Measurements from ENCODE around the gene CD69. TPM values are rescaled to one million over a fixed set of nuclear protein-coding genes. Genes with fewer than 3 reads are reported as not detected.

Gene CD69
- total RNA-seq, 4 donors from 2014 or later, result 0.41 to 0.72 (median 0.51) TPM; not detected in 1

- H3K27ac ChIP-seq, result no peak overlapping the region
- H3K36me3 ChIP-seq, result no peaks in the 10 kb centered on the region
- no peak for TF ChIP-seq POLR2A (IDR thresholded peaks at IDR 0.05)
- TF ChIP-seq, protein P1, sequence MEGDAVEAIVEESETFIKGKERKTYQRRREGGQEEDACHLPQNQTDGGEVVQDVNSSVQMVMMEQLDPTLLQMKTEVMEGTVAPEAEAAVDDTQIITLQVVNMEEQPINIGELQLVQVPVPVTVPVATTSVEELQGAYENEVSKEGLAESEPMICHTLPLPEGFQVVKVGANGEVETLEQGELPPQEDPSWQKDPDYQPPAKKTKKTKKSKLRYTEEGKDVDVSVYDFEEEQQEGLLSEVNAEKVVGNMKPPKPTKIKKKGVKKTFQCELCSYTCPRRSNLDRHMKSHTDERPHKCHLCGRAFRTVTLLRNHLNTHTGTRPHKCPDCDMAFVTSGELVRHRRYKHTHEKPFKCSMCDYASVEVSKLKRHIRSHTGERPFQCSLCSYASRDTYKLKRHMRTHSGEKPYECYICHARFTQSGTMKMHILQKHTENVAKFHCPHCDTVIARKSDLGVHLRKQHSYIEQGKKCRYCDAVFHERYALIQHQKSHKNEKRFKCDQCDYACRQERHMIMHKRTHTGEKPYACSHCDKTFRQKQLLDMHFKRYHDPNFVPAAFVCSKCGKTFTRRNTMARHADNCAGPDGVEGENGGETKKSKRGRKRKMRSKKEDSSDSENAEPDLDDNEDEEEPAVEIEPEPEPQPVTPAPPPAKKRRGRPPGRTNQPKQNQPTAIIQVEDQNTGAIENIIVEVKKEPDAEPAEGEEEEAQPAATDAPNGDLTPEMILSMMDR (IDR thresholded peaks at IDR 0.05 in 4 of 5, conservative IDR thresholded peaks at IDR 0.05 in 1 of 5), result no peak
- intact Hi-C loops (cut with DNase I; ENCODE audit: low total_unique reads) (no loop called here), in situ Hi-C loops (cut with MboI; ENCODE audit: low sequenced_read_pairs in 4 of 4) (no loop called here)
- ATAC-seq, result no peak
- no peaks in the 10 kb centered on the region for H3K4me1 ChIP-seq
- no peaks in the 10 kb centered on the region for H3K9me3 ChIP-seq
- no peak overlapping the region for H3K4me3 ChIP-seq
- DNase-seq, result no peak
- no peaks in the 10 kb centered on the region for H3K27me3 ChIP-seq
Observed at GRCh38 chr12:9796971-9797370, 36.3 kb upstream of the CD69 start.

DNA sequence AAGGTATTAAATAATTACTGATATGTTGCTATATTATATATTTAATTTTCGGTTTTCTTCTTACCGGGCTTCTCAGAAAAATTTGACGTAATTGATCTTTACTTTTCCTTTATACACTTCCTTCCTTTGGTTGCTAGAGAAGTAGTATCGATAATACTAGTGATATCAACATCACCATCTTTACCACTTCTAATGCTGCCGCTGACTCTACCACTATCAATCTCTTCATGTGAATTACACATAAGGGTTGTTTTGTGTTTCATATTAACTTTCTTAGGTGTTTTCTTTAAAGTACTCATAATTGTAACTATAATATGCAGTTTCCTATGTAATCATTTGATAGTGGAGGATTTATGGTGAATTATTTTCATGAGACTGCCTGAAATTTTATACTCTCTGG lies 35.6 kb upstream of the CD69 start:
- ATAC-seq (no peak), DNase-seq (no peak)
- Histone ChIP-seq H3K4me1 (no peaks in the 10 kb centered on the region), H3K36me3 (no peaks in the 10 kb centered on the region), H3K27ac (no peak overlapping the region), H3K4me3 (no peak overlapping the region), H3K9me3 (no peaks in the 10 kb centered on the region), H3K27me3 (no peaks in the 10 kb centered on the region)
- TF ChIP-seq POLR2A (IDR thresholded peaks at IDR 0.05), result no peak
- TF ChIP-seq, protein P1 (IDR thresholded peaks at IDR 0.05 in 4 of 5, conservative IDR thresholded peaks at IDR 0.05 in 1 of 5), result no peak
- intact Hi-C loops (cut with DNase I; ENCODE audit: low total_unique reads), result no loop called here
- in situ Hi-C loops (cut with MboI; ENCODE audit: low sequenced_read_pairs in 4 of 4), result no loop called here

GRCh38 chr12:9795945-9796344 lies 35.2 kb upstream of the CD69 start:
- no peak for DNase-seq
- Histone ChIP-seq H3K27me3 (no peaks in the 10 kb centered on the region), H3K4me3 (no peak overlapping the region), H3K9me3 (no peaks in the 10 kb centered on the region), H3K4me1 (no peaks in the 10 kb centered on the region), H3K36me3 (no peaks in the 10 kb centered on the region), H3K27ac (no peak overlapping the region)
- in situ Hi-C loops (cut with MboI; ENCODE audit: low sequenced_read_pairs in 4 of 4), result no loop called here
- no peak for TF ChIP-seq POLR2A (IDR thresholded peaks at IDR 0.05)
- TF ChIP-seq, protein P1 (IDR thresholded peaks at IDR 0.05 in 4 of 5, conservative IDR thresholded peaks at IDR 0.05 in 1 of 5), result no peak
- ATAC-seq, result no peak
- intact Hi-C loops (cut with DNase I; ENCODE audit: low total_unique reads), result no loop called here

DNA sequence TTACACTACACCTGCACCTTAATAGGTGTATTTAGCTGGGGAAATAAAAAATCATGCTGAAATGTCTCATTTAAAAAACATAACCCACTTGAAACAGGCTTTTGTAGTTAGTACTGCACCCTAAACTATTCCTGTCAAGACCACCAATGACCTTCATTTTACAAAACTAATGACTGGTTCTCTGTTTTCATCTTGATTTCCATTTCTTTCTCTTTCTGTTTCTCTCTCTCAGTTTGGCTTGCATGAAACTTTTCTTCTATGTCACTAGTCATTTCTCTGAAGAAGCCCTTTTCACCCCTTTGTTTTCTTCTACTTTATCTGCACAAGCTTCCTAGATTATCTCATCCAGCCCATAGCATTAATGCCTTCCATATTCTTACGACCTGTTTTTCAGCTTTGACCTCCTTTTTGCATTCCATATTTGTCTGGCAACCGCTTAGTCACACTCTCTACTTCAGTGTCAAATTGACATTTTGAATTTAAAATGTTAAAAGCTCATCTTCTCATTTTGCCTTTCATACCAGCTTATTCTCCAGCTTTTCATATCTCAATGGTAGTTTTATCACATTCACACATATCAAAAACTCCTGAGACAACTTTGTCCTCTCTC lies 33.9 kb upstream of the CD69 start:
- no peak overlapping the region for H3K4me3 ChIP-seq
- DNase-seq, result no peak
- no peaks in the 10 kb centered on the region for H3K36me3 ChIP-seq
- no peak overlapping the region for H3K27ac ChIP-seq
- no peaks in the 10 kb centered on the region for H3K27me3 ChIP-seq
- H3K4me1 ChIP-seq, result no peaks in the 10 kb centered on the region
- in situ Hi-C loops (cut with MboI; ENCODE audit: low sequenced_read_pairs in 4 of 4), result no loop called here
- intact Hi-C loops (cut with DNase I; ENCODE audit: low total_unique reads), result no loop called here
- TF ChIP-seq, protein P1 (IDR thresholded peaks at IDR 0.05 in 4 of 5, conservative IDR thresholded peaks at IDR 0.05 in 1 of 5), result no peak
- no peak for TF ChIP-seq POLR2A (IDR thresholded peaks at IDR 0.05)
- no peaks in the 10 kb centered on the region for H3K9me3 ChIP-seq
- no peak for ATAC-seq

All from gastrocnemius medialis (tissue), 4 donors.